Neural cell (in vitro differentiated cells): ENCODE data around the gene ARNT2. TPM values are rescaled to one million over a fixed set of nuclear protein-coding genes. Genes with fewer than 3 reads are reported as not detected.

Experiments used
- H2AFZ ChIP-seq: fragments of 200-600, 300-800 bp; sonication (generic), shearing (Covaris generic); 2 replicates; pipeline ENCODE4 v1.6.0; 2014; ENCODE audit warnings: low read depth, mild to moderate bottlenecking, antibody characterized with exemption, low read length, moderate library complexity
- H3F3A ChIP-seq: fragments of 200-600 bp; shearing (Covaris generic); 2 replicates; pipeline ENCODE4 v1.6.1; 2016; ENCODE audit warnings: mild to moderate bottlenecking, moderate library complexity, mixed read lengths, antibody characterized with exemption, low read length; ENCODE audit not compliant: insufficient read depth, poor library complexity, severe bottlenecking
- H3K27ac ChIP-seq: fragments of 200-600, 300-800 bp; sonication (generic), shearing (Covaris generic); 2 replicates; pipeline ENCODE4 v1.5.1; 2014; ENCODE audit warnings: mild to moderate bottlenecking, low read length, moderate library complexity
- H3K27me3 ChIP-seq: fragments of 300-800, 200-600 bp; sonication (generic), shearing (Covaris generic); 2 replicates; pipeline ENCODE4 v1.6.0; 2014; ENCODE audit warnings: mild to moderate bottlenecking, low read depth, low read length, moderate library complexity; ENCODE audit not compliant: insufficient read depth
- H3K36me3 ChIP-seq: fragments of 300-800, 200-600 bp; sonication (generic), shearing (Covaris generic); 2 replicates; pipeline ENCODE4 v1.5.1; 2014; ENCODE audit warnings: mild to moderate bottlenecking, antibody characterized with exemption, low read length, moderate library complexity; ENCODE audit not compliant: insufficient read depth
- H3K4me2 ChIP-seq: fragments of 300-800, 200-600 bp; sonication (generic), shearing (Covaris generic); 2 replicates; pipeline ENCODE4 v1.6.0; 2014; ENCODE audit warnings: mild to moderate bottlenecking, low read length
- H3K4me3 ChIP-seq: fragments of 300-800, 200-600 bp; sonication (generic), shearing (Covaris generic); 2 replicates; pipeline ENCODE4 v1.5.1; 2014; ENCODE audit warnings: mild to moderate bottlenecking, low read length, moderate library complexity
- H3K79me2 ChIP-seq: fragments of 200-600 bp; shearing (Covaris generic); replicated peaks from 2 replicates; pipeline ENCODE4 v1.6.0; 2014; ENCODE audit warnings: mild to moderate bottlenecking, low read length, moderate library complexity; ENCODE audit not compliant: insufficient read depth
- H3K9ac ChIP-seq: fragments of 300-800, 200-600 bp; sonication (generic), shearing (Covaris generic); 2 replicates; pipeline ENCODE4 v1.6.1; 2016; ENCODE audit warnings: mild to moderate bottlenecking, low read length, mixed read lengths
- H3K9me2 ChIP-seq: fragments of 200-600 bp; shearing (Covaris generic); 2 replicates; pipeline ENCODE4 v1.6.1; 2016; ENCODE audit warnings: mild to moderate bottlenecking, low read length, mixed read lengths; ENCODE audit not compliant: insufficient read depth
- H3K9me3 ChIP-seq: fragments of 200-600, 300-800 bp; sonication (generic), shearing (Covaris generic); 2 replicates; pipeline ENCODE4 v1.6.1; 2016; ENCODE audit warnings: mild to moderate bottlenecking, mixed run types, low read length, moderate library complexity, mixed read lengths
- H4K20me1 ChIP-seq: fragments of 200-600 bp; shearing (Covaris generic); 2 replicates; pipeline ENCODE4 v1.6.1; 2016; ENCODE audit warnings: mild to moderate bottlenecking, mixed run types; ENCODE audit not compliant: insufficient read depth
- CTCF ChIP-seq: fragments of 450-650 bp; IDR thresholded peaks from 2 replicates; pipeline ENCODE4 v1.5.1; 2014; ENCODE audit warnings: antibody characterized with exemption, mild to moderate bottlenecking, moderate library complexity; ENCODE audit not compliant: poor library complexity, severe bottlenecking
- EP300 ChIP-seq: fragments of 450-650 bp; conservative IDR thresholded peaks from 2 replicates; pipeline ENCODE4 v1.6.1; 2014; ENCODE audit warnings: antibody characterized with exemption, mild to moderate bottlenecking, moderate library complexity; ENCODE audit not compliant: poor library complexity, severe bottlenecking
- EZH2 ChIP-seq: fragments of 200-600, 300-800 bp; shearing (Covaris generic), sonication (generic); IDR thresholded peaks from 2 replicates; pipeline ENCODE4 v1.6.1; 2014; ENCODE audit warnings: antibody characterized with exemption, low read length, borderline replicate concordance, mild to moderate bottlenecking; ENCODE audit not compliant: insufficient read depth, poor library complexity, severe bottlenecking
- MXI1 ChIP-seq: fragments of 450-650 bp; conservative IDR thresholded peaks from 2 replicates; pipeline ENCODE4 v1.6.1; 2014; ENCODE audit warnings: antibody characterized with exemption, mild to moderate bottlenecking; ENCODE audit not compliant: poor library complexity, severe bottlenecking
- POLR2AphosphoS5 ChIP-seq: IDR thresholded peaks from 2 replicates; pipeline ENCODE4 v1.6.1; 2012
- RAD21 ChIP-seq: fragments of 450-650 bp; conservative IDR thresholded peaks from 2 replicates; pipeline ENCODE4 v1.6.1; 2014; ENCODE audit warnings: antibody characterized with exemption, mild to moderate bottlenecking, moderate library complexity
- REST ChIP-seq: IDR thresholded peaks from 2 replicates; pipeline ENCODE4 v1.6.1; 2012; ENCODE audit warnings: borderline replicate concordance
- SMC3 ChIP-seq: fragments of 450-650 bp; conservative IDR thresholded peaks from 2 replicates; pipeline ENCODE4 v1.6.1; 2014; ENCODE audit warnings: antibody characterized with exemption, mild to moderate bottlenecking, moderate library complexity; ENCODE audit not compliant: poor library complexity
- TAF1 ChIP-seq: IDR thresholded peaks from 2 replicates; pipeline ENCODE4 v1.6.1; 2012; ENCODE audit warnings: low read depth
- polyA plus RNA-seq: library from polyadenylated mRNA; depleted of rRNA; stranded (reverse); fragments of >200 nt; gene quantifications from 2 replicates; pipeline ENCODE4 v1.2.3, GENCODE V29; 2014

Gene ARNT2
- polyA plus RNA-seq, 1 donor from 2014 or later: 41.2 TPM

DNA sequence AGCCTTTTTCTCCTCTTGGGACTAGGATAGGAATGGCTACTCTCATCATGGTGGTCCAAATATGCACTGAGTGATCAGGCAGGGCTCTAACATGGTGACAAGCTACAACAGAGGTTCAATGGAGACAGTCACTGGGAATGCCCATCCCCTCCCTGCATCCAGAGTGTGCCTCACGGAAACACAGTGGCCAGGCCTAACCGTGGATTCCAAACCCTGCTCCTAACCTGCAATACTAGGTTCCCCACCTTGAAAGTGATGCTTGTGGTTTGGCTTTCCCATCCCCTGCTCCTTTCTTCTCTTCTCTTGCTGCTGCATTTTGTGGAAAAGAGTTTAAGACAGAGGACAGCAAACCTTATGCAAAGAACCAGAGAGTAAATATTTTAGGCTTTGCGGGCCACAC, 216.0 kb downstream of the ARNT2 start:
- H3K4me2 ChIP-seq: no peak overlapping the region
- H3K9me3 ChIP-seq: no peaks in the 10 kb centered on the region
- no peak for TF ChIP-seq CTCF
- no peak for TF ChIP-seq MXI1
- TF ChIP-seq REST: no peak
- H3K79me2 ChIP-seq: no peaks in the 10 kb centered on the region
- H4K20me1 ChIP-seq: no peaks in the 10 kb centered on the region
- H3K36me3 ChIP-seq: no peaks in the 10 kb centered on the region
- H3K27ac ChIP-seq: no peak overlapping the region
- H3K4me3 ChIP-seq: no peak overlapping the region
- no peaks in the 10 kb centered on the region for H3K9me2 ChIP-seq
- no peak overlapping the region for H2AFZ ChIP-seq
- no peaks in the 10 kb centered on the region for H3F3A ChIP-seq
- H3K9ac ChIP-seq: no peak overlapping the region
- no peaks in the 10 kb centered on the region for H3K27me3 ChIP-seq

GRCh38 chr15:80620931-80621330, 216.7 kb downstream of the ARNT2 start:
- Histone ChIP-seq H3F3A (no peaks in the 10 kb centered on the region), H2AFZ (no peak overlapping the region), H3K4me2 (no peak overlapping the region), H3K27ac (no peak overlapping the region), H3K36me3 (no peaks in the 10 kb centered on the region), H3K9me2 (no peaks in the 10 kb centered on the region), H3K4me3 (no peak overlapping the region), H3K79me2 (no peaks in the 10 kb centered on the region), H3K9me3 (no peaks in the 10 kb centered on the region), H3K27me3 (no peaks in the 10 kb centered on the region), H3K9ac (no peak overlapping the region), H4K20me1 (no peaks in the 10 kb centered on the region)
- no peak for TF ChIP-seq REST
- TF ChIP-seq MXI1: no peak
- TF ChIP-seq EP300: no peak
- no peak for TF ChIP-seq EZH2
- no peak for TF ChIP-seq RAD21
- TF ChIP-seq POLR2AphosphoS5: no peak
- TF ChIP-seq SMC3: no peak
- TF ChIP-seq TAF1: no peak
- no peak for TF ChIP-seq CTCF
